ENCODE results near the gene ZBTB24.

The ZBTB24 gene

GRCh38 chr6:109511832-109512231 lies 28.8 kb upstream of the ZBTB24 start:
- POLR2A ChIA-PET (ENCODE audit: low non-redundant PET), result no interaction called here
- DNase-seq (ENCODE audit: low spot score), result no peak
- no peak for TF ChIP-seq CTCF (conservative IDR thresholded peaks at IDR 0.05; ENCODE audit: low read depth)
- H3K27ac ChIP-seq, result no peak overlapping the region
- CTCF ChIA-PET, result no interaction called here

- TF ChIP-seq CTCF (conservative IDR thresholded peaks at IDR 0.05; ENCODE audit: low read depth), result no peak
- CTCF ChIA-PET, result interaction anchor here (0.6 to 1.1 kb wide), 2 partner anchors 195 to 1219 kb away, joined by 3 read pairs; no protein-coding TSS in a partner anchor
- H3K27ac ChIP-seq, result no peak overlapping the region
- DNase-seq (ENCODE audit: low spot score), result no peak
- POLR2A ChIA-PET (ENCODE audit: low non-redundant PET), result no interaction called here
These were observed 27.3 kb upstream of the ZBTB24 start for GRCh38 chr6:109510358-109510757.

- CTCF ChIA-PET, result interaction anchor here (0.8 kb wide), 1 partner anchor 531 kb away, joined by 4 read pairs; no protein-coding TSS in a partner anchor
- H3K27ac ChIP-seq, result no peak overlapping the region
- TF ChIP-seq CTCF (conservative IDR thresholded peaks at IDR 0.05; ENCODE audit: low read depth), result no peak
- POLR2A ChIA-PET (ENCODE audit: low non-redundant PET), result no interaction called here
- DNase-seq (ENCODE audit: low spot score), result no peak
These were observed 25.3 kb upstream of the ZBTB24 start for GRCh38 chr6:109508166-109508860.

- no peak for TF ChIP-seq CTCF (conservative IDR thresholded peaks at IDR 0.05; ENCODE audit: low read depth)
- ChIA-PET CTCF (interaction anchor here (0.8 kb wide), 1 partner anchor 532 kb away, joined by 4 read pairs; no protein-coding TSS in a partner anchor), POLR2A (ENCODE audit: low non-redundant PET) (no interaction called here)
- DNase-seq (ENCODE audit: low spot score), result no peak
- no peak overlapping the region for H3K27ac ChIP-seq
These were observed 24.6 kb upstream of the ZBTB24 start for GRCh38 chr6:109507490-109508072.

- ChIA-PET POLR2A (ENCODE audit: low non-redundant PET) (no interaction called here), CTCF (no interaction called here)
- no peak for TF ChIP-seq CTCF (conservative IDR thresholded peaks at IDR 0.05; ENCODE audit: low read depth)
- DNase-seq (ENCODE audit: low spot score), result no peak
- H3K27ac ChIP-seq, result no peak overlapping the region
These were observed 23.8 kb upstream of the ZBTB24 start for GRCh38 chr6:109506841-109507240.

GRCh38 chr6:109506314-109506713 lies 23.3 kb upstream of the ZBTB24 start:
- ChIA-PET CTCF (no interaction called here), POLR2A (ENCODE audit: low non-redundant PET) (no interaction called here)
- H3K27ac ChIP-seq, result no peak overlapping the region
- no peak for DNase-seq (ENCODE audit: low spot score)
- no peak for TF ChIP-seq CTCF (conservative IDR thresholded peaks at IDR 0.05; ENCODE audit: low read depth)

All from RWPE1 (cell line).